ENCODE results near the gene NT5E.

NT5E gene

GRCh38 chr6:85422996-85423395 lies 26.9 kb upstream of the NT5E start:
- no peak for DNase-seq

DNA sequence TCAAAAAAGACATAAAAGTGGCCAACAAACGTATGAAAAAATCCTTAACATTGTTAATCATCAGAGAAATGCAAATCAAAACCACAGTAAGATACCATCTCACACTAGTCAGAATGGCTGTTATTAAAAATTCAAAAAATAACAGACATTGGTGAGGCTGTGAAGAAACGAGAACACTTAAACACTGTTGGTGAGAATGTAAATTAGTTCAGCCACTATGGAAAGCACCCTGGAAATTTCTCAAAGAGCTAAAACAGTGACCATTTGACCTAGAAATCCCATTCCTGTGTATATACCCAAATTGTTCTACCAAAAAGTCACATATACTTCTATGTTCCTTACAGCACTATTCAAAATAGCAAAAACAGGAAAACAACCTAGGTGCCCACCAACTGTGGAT lies 24.9 kb upstream of the NT5E start:
- no peak for DNase-seq

DNA sequence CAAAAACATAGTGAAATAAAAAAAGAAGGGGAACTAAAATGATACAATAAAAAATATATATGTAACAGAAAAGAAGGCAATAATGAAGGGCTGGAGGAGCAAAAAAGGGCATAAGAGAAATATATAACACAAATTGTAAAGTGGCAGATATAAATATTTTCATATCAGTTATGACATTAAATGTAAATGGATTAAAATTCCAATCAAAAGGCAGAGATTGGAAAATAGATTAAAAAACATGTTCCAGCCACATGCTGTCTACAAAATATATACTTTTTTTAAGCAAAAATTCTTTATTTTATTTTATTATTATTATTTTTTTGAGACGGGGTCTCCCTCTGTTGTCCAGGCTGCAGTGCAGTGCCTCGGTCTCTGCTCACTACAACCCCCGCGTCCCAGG lies 23.9 kb upstream of the NT5E start:
- no peak for DNase-seq

DNA sequence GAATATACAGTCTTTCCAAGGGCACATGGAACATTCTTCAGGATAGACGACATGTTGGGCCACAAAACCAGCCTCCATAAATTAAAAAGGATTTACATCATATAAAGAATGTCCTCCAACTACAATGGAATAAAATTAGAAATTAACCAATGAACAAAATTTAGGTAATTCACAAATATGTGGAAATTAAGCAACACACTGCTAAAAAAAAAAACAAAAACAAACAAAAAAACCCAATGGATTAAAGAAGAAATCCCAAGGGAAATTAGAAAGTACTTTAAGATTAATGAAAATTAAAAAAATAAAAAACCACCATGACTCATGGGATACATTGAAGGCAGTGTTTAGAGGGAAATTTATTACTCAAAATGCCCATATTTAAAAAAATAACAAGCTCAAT lies 21.4 kb upstream of the NT5E start:
- DNase-seq, result no peak

DNA sequence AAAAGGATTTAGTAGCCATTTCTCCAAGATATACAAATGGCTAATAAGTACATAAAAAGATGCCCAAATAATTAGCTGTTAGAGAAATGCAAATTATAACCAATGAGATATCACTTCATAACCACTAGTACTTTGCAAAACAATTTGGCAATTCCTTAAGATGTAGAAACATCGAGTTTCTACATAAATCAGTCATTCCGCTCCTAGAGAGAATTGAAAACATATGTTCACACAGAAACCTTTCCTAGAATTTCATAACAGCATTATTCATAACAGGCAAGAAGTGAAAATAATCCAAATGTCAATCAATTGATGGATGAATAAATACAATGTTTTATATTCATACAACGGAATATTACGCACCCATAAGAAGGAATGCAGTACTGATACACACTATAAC lies 20.5 kb upstream of the NT5E start:
- no peak for DNase-seq

DNA sequence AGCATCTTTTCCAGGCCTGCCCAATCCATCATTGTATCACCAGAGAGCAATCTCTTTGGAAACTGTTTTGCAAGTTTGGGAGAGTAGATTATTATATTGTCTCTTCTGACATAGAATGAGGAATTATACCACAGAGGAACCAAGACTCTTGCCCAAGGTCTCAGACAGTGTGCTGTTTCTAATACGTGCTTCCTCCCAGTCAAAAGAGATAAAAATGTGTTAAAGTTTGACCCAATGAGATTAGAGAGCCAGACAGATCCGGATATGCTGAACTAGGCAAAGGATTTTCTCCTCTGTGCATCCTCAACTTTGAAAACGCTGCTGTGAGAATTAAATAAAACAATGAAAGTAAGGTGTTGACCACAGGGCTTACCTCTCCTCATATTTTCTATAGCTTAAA lies 18.6 kb upstream of the NT5E start:
- no peak for DNase-seq

DNA sequence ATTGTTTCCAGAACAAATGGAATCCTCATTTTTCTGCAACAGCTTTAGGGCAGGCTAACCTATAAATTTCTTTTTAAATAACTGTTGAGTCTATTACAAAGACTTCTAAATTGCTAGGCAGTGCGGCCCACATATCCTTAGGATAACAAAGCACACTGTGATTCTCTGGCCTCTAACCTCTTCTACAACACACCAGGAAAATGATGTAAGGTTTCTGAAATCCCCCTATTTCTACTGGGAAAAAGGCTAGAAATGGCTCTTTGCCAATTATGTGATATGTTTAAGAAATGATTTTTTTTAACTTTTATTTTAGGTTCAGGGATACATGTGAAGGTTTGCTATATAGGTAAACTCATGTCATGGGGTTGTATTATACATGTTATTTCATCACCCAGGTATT lies 17.3 kb upstream of the NT5E start:
- DNase-seq, result no peak

DNA sequence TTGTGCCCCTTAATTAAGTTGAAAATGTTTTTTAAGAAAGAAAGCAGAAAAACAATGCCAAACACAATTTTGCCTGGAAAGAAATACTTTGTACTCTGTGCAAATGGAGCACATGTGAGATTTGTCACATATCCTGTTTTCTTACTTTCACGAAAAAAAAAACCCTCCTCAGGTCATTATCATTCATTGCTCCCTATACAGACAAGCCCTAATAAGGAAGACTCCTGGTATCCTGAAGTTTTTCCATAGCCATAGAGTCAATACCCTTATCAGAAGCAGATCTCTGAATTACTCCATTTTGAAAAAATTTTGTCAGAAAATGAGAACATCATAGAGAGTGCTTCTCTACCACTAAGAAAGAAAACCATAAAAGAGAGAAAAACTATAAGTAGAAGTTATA lies 14.0 kb upstream of the NT5E start:
- no peak for DNase-seq

GRCh38 chr6:85436411-85436810 lies 13.5 kb upstream of the NT5E start:
- no peak for DNase-seq

DNA sequence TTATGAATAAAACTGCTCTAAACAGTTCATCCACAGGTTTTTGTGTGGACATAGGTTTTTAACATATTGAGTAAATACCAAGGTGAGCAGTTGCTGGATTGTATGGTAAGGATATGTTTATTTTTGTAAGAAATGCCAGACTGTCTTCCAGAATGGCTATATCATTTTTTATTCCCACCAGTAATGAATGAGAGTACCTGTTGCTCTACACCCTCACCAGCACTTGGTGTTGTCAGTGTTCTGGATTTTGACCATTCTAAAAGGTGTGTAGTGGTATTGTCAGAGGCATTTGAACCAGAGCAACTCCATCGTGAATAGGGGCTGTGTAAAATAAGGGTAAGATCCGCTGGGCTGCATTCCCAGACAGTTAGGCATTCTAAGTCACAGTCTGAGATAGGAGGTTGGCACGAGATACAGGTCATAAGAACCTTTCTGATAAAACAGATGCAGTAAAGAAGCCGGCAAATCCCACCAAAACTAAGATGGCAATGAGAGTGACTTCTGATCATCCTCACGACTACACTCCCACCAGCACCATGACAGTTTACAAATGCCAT lies 12.9 kb upstream of the NT5E start:
- no peak for DNase-seq

- DNase-seq, result no peak
Measured at GRCh38 chr6:85443349-85444117, 6.3 kb upstream of the NT5E start.

- no peak for DNase-seq
Measured at GRCh38 chr6:85449388-85449817, 480 bp upstream of the NT5E start.

DNA sequence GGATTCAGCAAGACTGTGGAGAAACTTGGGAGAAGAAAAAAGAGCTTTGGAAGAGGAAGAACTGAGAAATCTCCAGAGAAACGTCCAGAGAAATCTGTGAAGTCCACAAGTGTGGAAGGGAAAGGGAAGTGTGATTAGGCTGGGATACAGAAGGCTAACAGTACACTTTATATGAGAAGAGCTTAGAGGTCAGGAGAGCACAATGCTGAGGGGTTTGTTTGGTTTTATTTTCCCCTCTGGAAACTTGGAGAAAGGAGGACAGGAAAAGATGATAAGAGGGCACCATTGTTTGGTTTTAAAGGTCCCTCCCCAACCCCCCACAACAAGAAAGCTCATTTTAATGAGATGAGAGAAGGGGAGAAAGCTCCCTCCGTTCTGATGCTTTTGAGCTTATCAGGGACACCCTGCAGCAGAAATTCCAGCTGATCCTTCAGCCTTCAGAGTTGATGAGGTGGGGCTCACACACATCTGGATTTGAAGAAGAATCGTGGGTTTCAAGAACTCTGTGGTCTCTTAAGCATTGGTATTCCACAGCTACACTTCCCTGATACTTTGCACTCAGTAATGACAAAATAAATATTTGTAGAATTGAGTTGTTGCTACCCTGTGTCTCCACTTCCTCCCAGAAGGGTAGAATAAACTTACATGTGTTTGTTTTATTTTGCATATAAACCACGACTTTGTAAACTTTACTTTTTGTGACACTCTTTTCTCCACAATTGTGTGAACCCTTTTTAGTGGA lies 1.9 kb downstream of the NT5E start:
- no peak for DNase-seq

- no peak for DNase-seq
Measured at GRCh38 chr6:85452441-85452881, 2.6 kb downstream of the NT5E start.

DNA sequence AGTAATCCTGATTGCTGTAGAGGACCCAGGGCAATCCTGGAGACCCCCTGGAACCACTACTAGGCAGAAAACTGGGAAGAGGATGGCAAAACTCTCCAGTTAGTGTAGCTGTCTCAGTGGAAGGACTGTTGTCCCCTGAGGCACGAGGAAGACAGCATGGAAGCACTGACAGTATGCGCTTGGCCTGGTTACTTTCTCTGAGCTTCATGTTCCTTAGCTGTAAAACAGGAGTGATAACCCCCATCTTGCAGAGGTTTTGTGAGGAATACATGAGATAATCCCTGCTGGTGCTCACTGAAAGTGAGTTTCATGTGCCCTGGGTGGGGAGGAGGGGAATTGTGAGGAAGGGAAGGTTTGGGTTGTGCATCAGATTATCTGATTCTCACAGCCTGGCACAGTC lies 3.2 kb downstream of the NT5E start:
- no peak for DNase-seq

- DNase-seq, result no peak
Measured at GRCh38 chr6:85453490-85453889, 3.6 kb downstream of the NT5E start.

DNA sequence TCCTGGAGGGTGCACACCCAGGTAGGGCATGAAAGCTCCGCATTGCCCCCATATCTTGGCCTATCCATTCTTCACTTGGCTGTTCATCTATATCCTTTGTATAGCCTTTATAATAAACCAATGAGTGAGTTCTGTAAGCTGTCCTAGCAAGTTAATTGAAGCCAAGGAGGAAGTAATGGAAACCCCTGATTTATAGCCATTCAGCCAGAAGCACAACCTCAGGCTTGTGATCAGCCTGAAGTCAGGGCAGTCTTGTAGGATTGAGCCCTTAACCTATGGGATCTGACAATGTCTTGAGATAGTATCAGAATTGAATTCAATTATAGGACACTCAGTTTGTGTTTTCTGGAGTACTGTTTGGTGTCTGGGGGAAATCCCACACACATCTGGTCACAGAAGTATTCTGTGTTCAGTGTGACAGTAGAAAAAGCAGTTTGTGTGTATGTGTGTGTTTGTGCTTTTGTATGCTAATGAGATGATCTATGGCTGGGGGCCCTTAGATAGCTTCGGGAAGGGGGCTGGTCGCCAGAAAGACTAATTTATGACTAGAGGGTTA lies 5.7 kb downstream of the NT5E start:
- no peak for DNase-seq

GRCh38 chr6:85456782-85457181 lies 6.9 kb downstream of the NT5E start:
- no peak for DNase-seq

DNA sequence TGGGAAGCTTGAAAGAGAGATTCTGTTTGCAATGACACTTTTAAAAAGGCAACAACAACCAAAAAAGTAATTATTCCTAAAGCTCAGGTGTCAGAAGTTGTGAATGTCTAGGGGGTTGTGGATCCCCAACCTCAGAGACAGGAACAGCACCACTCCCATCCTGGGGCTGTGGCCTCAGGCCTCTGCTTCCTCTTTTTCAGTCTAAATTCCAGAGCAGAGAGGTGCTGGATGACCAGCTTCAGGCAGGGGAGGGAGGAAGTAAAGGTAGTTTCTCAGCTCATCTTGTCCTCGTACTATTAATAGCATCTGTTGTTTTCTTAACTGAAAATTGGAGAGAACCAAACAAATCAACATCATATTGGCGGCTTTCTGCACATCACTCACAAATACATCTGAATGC lies 8.3 kb downstream of the NT5E start:
- no peak for DNase-seq

GRCh38 chr6:85458782-85459181 lies 8.9 kb downstream of the NT5E start:
- DNase-seq, result no peak

GRCh38 chr6:85459224-85459901 lies 9.5 kb downstream of the NT5E start:
- no peak for DNase-seq

GRCh38 chr6:85460154-85460920 lies 10.5 kb downstream of the NT5E start:
- DNase-seq, result no peak

All from NCI-H1930 (cell line).